Bronchus fibroblast of lung (primary cell): ENCODE data around the gene SUGCT. TPM values are rescaled to one million over a fixed set of nuclear protein-coding genes. Genes with fewer than 3 reads are reported as not detected.

Experiments
- total RNA-seq: library from RNA; depleted of rRNA; stranded (reverse); fragments of >200 nt; gene quantifications from 2 replicates; pipeline ENCODE4 v1.2.3, GENCODE V29; 2015

The SUGCT gene
- 3.1 and 3.5 TPM in 2 replicates for total RNA-seq

DNA sequence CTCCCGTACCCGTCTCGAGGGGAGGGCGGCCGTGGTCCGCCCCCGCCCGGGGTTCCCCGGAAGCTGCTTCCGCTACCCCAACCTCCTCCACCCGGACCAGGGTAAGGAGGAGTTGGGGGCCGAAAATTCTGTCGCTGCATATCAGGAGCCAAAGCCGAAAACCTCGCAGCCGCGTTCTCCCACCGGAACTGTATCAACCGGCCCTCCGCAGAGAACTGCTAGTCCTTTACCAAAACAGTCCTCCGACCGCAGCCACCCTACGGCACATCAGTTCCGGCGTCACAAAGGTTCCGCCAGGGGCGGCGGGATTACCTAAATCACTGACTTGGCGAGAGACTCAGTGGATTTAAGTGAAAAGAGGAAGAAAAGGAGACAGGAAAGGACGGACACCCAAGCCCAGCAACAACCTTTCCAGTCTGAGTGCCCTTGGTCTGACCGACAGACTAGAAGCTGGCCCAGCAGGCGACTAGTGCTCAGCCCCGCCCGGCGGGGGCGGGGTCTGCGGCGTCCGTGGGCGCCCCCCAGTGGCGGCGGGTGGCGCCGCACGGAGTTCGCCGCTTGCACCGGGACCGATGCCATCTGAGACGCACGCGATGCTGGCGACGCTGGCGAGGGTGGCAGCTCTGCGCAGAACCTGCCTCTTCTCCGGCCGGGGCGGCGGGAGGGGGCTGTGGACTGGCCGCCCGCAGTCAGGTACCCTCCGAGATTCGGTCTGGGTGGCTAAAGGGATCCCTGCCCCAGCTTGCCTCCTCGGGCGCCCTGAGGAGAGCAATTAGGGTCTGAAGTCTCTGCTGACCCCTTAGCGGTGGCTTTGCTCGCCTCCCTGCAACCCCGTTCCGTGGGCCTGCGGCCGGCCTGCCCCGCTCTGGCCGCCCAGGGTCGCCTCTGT is at the start of gene SUGCT, which contains the start of gene MPLKIP:
SUGCT (plus strand) TSS at position 578 of the 889 bp plus-strand sequence.
MPLKIP (minus strand) TSS at position 195 of the 889 bp plus-strand sequence; CDS start at position 140, 55 bp downstream.

Other genes starting within 250 kb of the SUGCT start
- 21.7 and 23.2 TPM in 2 replicates for gene CDK13, start 184.7 kb upstream of the SUGCT start, total RNA-seq
- gene MPLKIP, start 383 bp upstream of the SUGCT start, total RNA-seq: 79.0 and 89.2 TPM in 2 replicates